Tracheal epithelial cell (primary cell): ENCODE results near the gene OBI1. TPM values are rescaled to one million over a fixed set of nuclear protein-coding genes. Genes with fewer than 3 reads are reported as not detected.

Source experiments
- total RNA-seq: library from RNA; depleted of rRNA; stranded (reverse); fragments of >200 nt; gene quantifications from 2 replicates; pipeline ENCODE4 v1.2.1, GENCODE V29; 2014

The OBI1 gene, protein sequence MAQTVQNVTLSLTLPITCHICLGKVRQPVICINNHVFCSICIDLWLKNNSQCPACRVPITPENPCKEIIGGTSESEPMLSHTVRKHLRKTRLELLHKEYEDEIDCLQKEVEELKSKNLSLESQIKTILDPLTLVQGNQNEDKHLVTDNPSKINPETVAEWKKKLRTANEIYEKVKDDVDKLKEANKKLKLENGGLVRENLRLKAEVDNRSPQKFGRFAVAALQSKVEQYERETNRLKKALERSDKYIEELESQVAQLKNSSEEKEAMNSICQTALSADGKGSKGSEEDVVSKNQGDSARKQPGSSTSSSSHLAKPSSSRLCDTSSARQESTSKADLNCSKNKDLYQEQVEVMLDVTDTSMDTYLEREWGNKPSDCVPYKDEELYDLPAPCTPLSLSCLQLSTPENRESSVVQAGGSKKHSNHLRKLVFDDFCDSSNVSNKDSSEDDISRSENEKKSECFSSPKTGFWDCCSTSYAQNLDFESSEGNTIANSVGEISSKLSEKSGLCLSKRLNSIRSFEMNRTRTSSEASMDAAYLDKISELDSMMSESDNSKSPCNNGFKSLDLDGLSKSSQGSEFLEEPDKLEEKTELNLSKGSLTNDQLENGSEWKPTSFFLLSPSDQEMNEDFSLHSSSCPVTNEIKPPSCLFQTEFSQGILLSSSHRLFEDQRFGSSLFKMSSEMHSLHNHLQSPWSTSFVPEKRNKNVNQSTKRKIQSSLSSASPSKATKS
- 13.0 and 14.5 TPM in 2 replicates for total RNA-seq

GRCh38 chr13:78658630-78659449 lies at the start of gene OBI1:
Gene OBI1 (minus strand): TSS chr13:78659155. CDS start chr13:78659120, 35 bp downstream.

DNA sequence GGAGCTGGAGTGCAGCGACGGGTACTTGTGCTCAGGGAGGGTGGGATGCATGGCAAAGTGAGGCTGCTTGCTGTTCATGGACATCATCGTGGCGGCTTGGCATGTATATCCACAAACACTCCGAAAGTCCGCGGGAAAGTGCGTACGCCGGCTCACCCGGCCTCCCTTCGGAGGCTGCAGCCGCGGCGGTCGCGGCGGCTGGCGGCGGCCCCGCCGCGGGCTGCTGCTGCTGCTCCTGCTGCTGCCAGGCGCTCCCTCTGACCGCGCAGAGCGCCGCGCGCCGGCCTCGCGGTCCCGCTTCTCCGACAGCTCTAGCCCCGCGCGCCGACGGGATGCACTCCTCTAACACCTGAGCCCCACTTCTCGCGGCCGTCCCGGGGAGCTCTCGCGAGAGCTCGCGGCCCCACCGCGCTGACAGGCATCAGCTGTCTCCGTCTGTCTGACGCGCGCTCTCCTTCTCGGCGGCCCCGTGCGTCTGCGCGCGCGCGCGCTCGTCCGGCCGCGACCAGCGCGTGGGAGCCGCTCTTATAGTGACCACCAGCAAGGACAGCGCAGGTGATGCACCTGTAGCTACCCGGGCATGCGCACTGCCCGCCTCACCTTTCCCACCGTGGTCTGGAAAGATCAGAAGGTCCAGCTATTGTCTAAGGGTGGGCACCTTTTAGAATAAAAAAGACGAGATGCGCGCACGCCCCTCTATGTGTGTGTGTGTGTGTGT lies 55.6 kb downstream of the OBI1 start, which contains the start of gene POU4F1:
Gene POU4F1, minus strand, starts transcription at position 313 of the 718 bp plus-strand sequence. Its CDS starts 226 bp downstream, at position 87.

Other genes with a start within 250 kb of the OBI1 start
- gene POU4F1, start 55.6 kb downstream of the OBI1 start, total RNA-seq, result not detected in 2 replicates